Measurements from ENCODE around the gene NET1.
"Not testable (repeated sequence)": the region's sequence is repeated elsewhere in the genome, so short reads cannot be mapped to it uniquely, and the experiment has no call there.

NET1 gene

DNA sequence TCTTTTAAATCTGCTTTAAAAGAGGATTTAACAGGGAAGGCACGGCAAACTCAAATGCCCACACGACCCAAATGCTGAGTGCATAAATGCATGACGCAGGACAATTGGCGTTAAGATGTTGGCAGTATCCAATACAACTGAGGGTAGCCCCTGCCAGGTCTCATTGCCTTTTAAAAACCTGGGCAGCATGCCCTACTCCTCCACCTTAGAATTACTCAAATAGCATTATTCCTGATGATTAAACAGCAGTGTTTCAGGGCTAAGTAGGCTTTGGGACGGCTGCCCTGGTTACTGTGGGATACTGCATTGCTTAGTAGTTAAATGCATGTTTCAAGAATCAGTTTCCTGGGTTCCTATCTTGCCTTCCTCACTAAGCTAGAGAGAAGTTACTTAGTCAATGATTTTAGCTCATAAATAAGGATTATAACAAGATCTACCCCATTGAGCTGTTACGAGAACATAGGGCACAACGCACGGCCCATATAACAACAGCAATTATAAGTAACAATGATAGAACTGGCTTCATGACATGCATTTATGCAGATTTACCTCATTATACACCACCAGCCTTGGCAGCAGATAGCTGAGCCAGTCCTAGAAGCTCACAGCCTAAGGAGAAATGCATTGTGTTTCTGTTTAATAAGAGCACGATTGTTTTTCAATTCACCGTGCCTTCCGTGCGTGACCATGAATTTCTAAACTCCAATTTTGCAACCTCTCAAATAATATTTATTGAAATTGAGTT, 15.6 kb upstream of the NET1 start:
- DNase-seq (ENCODE audit: low spot score), result no peak

- DNase-seq (ENCODE audit: low spot score), result no peak
Measured at GRCh38 chr10:5399332-5399731, 13.0 kb upstream of the NET1 start.

DNA sequence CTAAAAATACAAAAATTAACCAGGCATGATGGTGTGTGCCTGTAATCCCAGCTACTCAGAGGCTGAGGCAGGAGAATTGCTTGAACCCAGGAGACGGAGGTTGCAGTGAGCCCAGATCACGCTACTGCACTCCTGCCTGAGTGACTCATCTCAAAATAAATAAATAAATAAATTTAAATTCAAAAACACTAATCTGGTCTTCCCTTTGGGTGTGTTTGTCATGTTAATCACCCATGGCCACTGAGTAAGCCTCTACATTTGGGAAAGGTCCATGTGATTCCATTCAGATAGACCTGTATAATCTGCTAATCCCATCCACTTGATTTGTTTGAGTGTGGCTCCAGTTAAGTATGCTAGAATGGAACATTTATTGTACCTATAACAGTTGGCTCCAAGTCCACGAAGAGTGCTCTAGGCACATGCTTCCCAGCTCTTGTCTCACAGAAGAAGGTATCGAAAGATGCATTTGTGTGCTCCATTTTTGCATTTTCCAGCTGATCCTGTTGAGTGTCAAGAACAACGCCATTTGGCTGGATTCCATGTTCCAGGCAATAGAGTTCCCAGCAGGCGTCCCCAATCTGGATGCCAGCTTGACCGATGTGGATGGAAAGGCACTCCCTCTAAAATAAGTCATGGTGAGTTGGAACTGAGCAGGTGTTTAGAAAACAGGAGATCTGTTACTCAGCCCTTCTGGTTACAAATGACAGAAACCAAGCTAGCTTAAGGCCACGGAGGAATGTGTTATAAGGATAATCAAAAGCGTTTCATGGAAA, 11.7 kb upstream of the NET1 start:
- no peak for DNase-seq (ENCODE audit: low spot score)

GRCh38 chr10:5402798-5403197, 9.6 kb upstream of the NET1 start:
- no peak for DNase-seq (ENCODE audit: low spot score)

- no peak for DNase-seq (ENCODE audit: low spot score)
Measured at GRCh38 chr10:5404208-5405041, 7.9 kb upstream of the NET1 start, which contains the start of gene TUBAL3. Gene TUBAL3 (minus strand): TSS chr10:5404828. CDS start chr10:5404792, 36 bp downstream.

GRCh38 chr10:5406918-5407317, 5.4 kb upstream of the NET1 start:
- no peak for DNase-seq (ENCODE audit: low spot score)

- DNase-seq (ENCODE audit: low spot score), result not testable (repeated sequence)
Measured at GRCh38 chr10:5410787-5411186, 1.6 kb upstream of the NET1 start.

DNA sequence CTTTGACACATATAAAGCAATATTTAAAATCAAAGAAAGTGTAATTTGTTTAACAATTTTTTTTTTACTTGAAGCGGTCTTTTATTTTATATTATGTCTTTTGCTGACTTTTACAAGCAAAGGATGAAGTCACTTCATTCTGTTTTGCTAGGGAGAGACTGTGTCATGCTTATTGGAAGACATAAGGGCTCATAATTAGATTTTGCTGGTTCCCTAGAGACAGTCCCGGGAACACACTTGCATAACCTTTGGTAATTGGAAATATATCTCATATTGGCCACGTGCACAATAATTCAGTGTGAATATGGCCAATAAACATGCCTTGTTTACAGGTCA, 448 bp upstream of the NET1 start:
- DNase-seq (ENCODE audit: low spot score), result no peak

DNA sequence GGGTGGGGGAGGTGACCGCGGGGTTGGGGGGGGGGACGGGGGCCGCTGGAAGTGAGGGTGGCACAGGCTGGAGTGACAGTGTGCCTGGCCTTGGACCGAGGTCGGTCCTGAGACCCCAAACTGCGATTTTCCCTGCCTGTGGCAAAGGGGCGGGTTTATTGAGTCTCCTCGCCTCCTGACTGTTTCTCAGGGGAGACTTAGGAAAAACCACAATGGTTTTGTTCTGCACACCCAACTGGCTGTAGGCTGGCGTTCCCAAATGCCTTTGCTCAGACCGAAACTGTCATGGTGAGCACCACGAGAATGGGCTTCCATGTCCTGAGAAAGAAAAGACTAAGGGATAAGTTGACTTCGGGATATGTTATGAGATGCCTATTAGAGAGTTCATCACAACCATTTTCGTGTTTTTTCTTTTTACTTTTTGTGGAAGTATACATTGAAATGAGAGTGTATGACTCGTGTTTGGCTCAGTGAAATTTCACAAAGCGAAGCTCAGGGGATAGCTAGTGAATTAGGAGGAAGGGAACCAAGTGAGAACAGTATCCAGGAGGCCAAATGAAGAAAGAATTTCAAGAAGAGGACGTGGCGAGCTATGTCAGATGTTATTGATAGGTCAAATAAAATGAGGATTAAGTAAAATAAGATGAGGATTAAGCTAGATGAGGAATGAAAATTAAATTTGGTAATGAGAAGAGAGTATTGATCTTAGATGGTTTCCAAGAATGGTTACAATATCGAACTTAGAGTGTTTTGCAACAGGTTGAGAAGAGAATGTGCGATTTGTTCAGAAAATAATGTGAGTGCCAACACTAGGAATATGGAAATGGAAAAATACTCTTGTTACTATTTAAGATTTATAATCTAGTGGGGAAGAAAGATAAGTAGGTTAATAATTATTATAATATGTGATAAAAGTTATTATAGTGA, 918 bp downstream of the NET1 start:
- DNase-seq (ENCODE audit: low spot score), result peak; percentile 62

- DNase-seq (ENCODE audit: low spot score), result no peak
Measured at GRCh38 chr10:5416981-5417380, 4.6 kb downstream of the NET1 start.

GRCh38 chr10:5418584-5418983, 6.2 kb downstream of the NET1 start:
- DNase-seq (ENCODE audit: low spot score), result no peak

GRCh38 chr10:5419466-5420094, 7.2 kb downstream of the NET1 start:
- DNase-seq (ENCODE audit: low spot score), result no peak

- no peak for DNase-seq (ENCODE audit: low spot score)
Measured at GRCh38 chr10:5423771-5424170, 11.4 kb downstream of the NET1 start.

DNA sequence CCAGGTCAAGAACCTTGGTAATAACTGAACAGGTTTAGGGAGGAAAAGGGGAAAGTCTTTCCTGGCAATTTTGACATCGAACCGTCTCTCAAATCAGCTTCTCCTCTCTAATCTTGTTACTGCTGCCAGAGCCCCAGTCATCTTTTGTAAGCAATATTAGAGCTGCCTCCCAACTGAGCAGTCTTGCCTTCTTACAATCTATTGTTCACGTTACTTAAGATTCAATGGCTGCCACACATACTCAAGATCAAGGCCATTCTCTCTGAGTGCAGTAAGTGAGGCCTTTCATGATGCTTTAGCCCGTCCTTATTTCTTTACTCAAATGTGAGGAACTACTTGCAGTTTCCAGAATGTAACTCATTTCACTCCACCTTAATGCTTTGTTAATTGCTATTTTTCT, 12.4 kb downstream of the NET1 start:
- no peak for DNase-seq (ENCODE audit: low spot score)

DNA sequence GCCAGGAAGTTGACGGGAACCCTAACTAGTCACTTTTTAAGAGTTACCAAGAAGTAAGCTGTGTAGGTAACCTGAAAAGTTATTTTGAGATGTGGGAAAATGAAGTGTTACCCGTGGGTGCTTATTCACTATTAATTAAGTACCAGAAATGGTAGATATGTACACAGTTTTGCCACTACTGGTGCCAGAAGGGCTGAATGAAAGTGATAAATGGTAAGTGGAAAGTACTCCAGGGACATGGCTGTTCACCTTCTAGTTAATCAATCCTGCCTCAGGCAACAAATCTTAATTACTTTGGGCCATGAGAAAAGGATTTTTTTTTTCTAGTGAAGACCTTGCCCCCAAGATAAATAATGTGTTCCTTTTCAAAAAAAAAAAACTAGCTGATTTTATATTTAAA, 15.8 kb downstream of the NET1 start:
- DNase-seq (ENCODE audit: low spot score), result no peak

DNA sequence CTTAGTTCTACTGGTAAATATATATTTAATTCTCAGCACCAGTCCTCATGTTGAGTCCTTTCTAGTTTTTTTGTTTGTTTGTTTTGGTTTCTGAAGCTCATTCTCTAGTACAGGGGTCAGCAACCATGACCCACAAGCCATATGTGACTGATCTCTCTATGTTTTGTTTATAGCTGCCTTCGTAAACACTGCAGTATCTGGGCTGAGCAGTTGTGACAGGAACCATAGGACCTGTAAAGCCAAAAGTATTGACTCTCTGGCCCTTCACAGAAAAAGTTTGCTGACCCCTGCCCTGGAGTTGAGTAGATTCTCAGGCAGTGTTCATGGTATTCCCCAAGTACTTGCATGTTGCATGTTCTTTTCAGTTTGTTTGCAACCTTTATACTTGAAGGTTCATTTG, 20.8 kb downstream of the NET1 start:
- no peak for DNase-seq (ENCODE audit: low spot score)

DNA sequence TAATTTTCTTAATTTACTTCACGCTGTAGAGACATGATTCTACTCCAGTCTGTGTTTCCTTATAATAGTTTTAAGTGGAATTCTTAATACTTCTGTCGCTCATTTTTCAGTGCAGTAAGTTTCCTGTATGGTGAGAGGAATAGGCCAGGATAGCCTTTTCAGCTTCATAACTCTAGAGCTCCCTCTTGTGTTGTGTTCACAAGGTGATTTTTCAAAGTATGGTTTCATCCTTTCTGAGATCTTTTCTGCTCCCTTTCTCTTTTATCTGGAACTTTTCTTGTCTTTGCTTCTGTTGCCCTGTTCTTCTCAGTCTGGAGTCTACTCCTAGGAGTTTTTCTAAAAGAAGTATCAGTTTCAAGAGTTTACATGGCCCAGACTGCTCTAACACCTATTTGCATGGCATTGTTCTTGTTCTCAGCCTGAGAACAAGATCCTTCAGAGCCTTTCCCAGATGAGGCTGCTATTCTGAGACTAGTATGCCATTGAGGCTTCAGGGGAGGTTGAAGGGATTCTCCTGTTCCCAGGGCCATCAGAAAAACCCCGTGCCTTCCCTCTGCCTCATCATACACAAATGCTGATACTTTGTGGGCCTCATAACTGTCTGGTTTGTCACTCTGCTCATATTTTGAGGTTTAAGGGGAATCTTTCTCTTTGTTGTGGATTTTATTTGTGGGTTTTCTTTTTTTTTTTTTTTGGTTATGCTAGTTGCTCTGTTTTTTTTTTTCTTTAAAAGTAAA, 21.8 kb downstream of the NET1 start:
- DNase-seq (ENCODE audit: low spot score), result peak; percentile 51

DNA sequence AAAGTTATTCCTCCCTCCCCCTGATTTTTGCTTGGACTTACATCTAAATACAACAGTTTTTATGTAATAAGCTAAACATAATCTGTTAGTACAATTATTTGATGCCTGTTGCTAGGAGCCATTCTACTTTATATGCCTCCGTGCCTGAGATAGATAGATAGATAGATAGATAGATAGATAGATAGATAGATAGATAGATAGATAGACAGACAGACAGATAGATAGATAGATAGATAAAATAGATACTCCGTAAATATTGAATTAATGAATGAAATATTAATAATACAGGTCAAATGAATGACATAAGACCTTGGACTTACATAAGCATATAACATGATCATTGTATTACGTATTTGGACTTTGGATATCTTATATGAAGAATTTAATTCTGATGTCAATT, 23.0 kb downstream of the NET1 start:
- no peak for DNase-seq (ENCODE audit: low spot score)

DNA sequence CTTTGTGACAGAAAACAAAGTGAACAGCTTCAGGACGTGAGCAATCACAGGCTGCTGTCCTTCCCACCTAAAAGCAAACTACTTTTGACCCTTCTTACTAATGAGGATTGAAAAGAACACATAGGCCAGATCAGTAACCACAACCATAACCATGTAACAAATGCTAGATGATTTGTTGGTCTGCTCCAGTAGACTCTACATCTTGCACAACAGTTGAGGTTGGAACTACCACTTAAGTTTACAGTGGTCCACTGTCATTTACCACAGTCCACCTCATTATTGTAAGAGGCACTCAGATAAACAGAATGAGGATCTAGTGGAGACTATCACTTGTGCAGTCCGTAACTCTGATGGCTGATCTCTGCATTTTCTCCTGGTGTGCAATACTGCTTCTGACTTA, 27.8 kb downstream of the NET1 start:
- DNase-seq (ENCODE audit: low spot score), result no peak

- no peak for DNase-seq (ENCODE audit: low spot score)
Measured at GRCh38 chr10:5441106-5441505, 28.7 kb downstream of the NET1 start.
